HG03060 (cell line): ENCODE measurements around the gene CCSER1.
"Not testable (repeated sequence)": the region's sequence is repeated elsewhere in the genome, so short reads cannot be mapped to it uniquely, and the experiment has no call there.

Experiments used
- ATAC-seq: cut with Tn5 transposase; IDR thresholded peaks from one replicate; pipeline ENCODE4 v1.9.1; 2021; ENCODE audit warnings: low read depth, moderate number of reproducible peaks; ENCODE audit not compliant: unreplicated experiment

CCSER1 gene

GRCh38 chr4:90624781-90625180, 497.6 kb downstream of the CCSER1 start:
- ATAC-seq, result no peak

GRCh38 chr4:90641861-90642599, 514.8 kb downstream of the CCSER1 start:
- no peak for ATAC-seq

GRCh38 chr4:90643156-90643555, 516.0 kb downstream of the CCSER1 start:
- ATAC-seq, result no peak

GRCh38 chr4:90648311-90648710, 521.1 kb downstream of the CCSER1 start:
- no peak for ATAC-seq

GRCh38 chr4:90648791-90649190, 521.6 kb downstream of the CCSER1 start:
- ATAC-seq, result no peak

- ATAC-seq, result no peak
Observed at GRCh38 chr4:90660672-90661071, 533.5 kb downstream of the CCSER1 start.

- ATAC-seq, result no peak
Observed at GRCh38 chr4:90670183-90670582, 543.0 kb downstream of the CCSER1 start.

- ATAC-seq, result no peak
Observed at GRCh38 chr4:90689739-90690138, 562.5 kb downstream of the CCSER1 start.

- no peak for ATAC-seq
Observed at GRCh38 chr4:90695411-90695810, 568.2 kb downstream of the CCSER1 start.

- ATAC-seq, result not testable (repeated sequence)
Observed at GRCh38 chr4:90705501-90705900, 578.3 kb downstream of the CCSER1 start.

- no peak for ATAC-seq
Observed at GRCh38 chr4:90715242-90715641, 588.0 kb downstream of the CCSER1 start.

GRCh38 chr4:90718931-90719330, 591.7 kb downstream of the CCSER1 start:
- ATAC-seq, result no peak

- no peak for ATAC-seq
Observed at GRCh38 chr4:90727938-90728337, 600.7 kb downstream of the CCSER1 start.

- ATAC-seq, result no peak
Observed at GRCh38 chr4:90730752-90731151, 603.6 kb downstream of the CCSER1 start.

GRCh38 chr4:90733211-90733610, 606.0 kb downstream of the CCSER1 start:
- no peak for ATAC-seq

- no peak for ATAC-seq
Observed at GRCh38 chr4:90745176-90745575, 618.0 kb downstream of the CCSER1 start.

GRCh38 chr4:90753068-90753467, 625.9 kb downstream of the CCSER1 start:
- ATAC-seq, result no peak

GRCh38 chr4:90757534-90758060, 630.4 kb downstream of the CCSER1 start:
- no peak for ATAC-seq

- ATAC-seq, result no peak
Observed at GRCh38 chr4:90760059-90760458, 632.9 kb downstream of the CCSER1 start.

- no peak for ATAC-seq
Observed at GRCh38 chr4:90766837-90767236, 639.6 kb downstream of the CCSER1 start.

GRCh38 chr4:90769251-90769650, 642.1 kb downstream of the CCSER1 start:
- no peak for ATAC-seq

- ATAC-seq, result no peak
Observed at GRCh38 chr4:90780193-90780592, 653.0 kb downstream of the CCSER1 start.
